AG09309 (cell line): ENCODE measurements around the gene CCL27.

Source experiments
- DNase-seq: peaks from one replicate; pipeline ENCODE4 v3.0.0-alpha.2; 2010; ENCODE audit warnings: low read depth
- H3K4me3 ChIP-seq: 2 replicates; pipeline ENCODE4 v1.5.1; 2011; ENCODE audit warnings: mild to moderate bottlenecking, low read depth, low read length, moderate library complexity; ENCODE audit not compliant: control insufficient read depth
- CTCF ChIP-seq: IDR thresholded peaks from 2 replicates; pipeline ENCODE4 v1.5.1; 2011; ENCODE audit warnings: mild to moderate bottlenecking, low read depth, low read length, inconsistent platforms; ENCODE audit not compliant: insufficient read depth, control insufficient read depth; ENCODE audit errors: missing control alignments

CCL27 gene

GRCh38 chr9:34685591-34685990 is 23.1 kb upstream of the CCL27 start:
- no peak overlapping the region for H3K4me3 ChIP-seq
- TF ChIP-seq CTCF = no peak
- DNase-seq = no peak

- no peak for TF ChIP-seq CTCF
- no peak for DNase-seq
These were observed 22.4 kb upstream of the CCL27 start for GRCh38 chr9:34684816-34685215.

DNA sequence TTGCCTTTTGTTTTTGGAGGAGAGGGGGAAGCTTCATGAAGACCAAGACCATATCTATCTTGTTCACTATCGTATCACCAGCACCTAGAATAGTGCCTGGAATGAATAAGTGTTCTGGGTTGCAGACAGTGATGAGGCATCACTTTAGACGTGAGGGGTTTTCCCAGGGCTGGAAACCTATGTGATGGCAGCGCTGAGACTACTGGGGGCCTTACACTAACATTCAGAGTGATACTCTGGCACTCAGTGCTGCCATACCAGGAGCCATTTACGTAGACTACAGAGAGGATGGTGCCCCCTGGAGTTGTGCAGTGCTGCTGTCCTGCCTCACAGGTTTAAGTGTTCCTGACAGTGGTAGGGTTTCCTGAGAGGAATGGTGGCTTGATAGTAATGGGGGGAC is 21.7 kb upstream of the CCL27 start:
- no peak overlapping the region for H3K4me3 ChIP-seq
- DNase-seq = no peak
- no peak for TF ChIP-seq CTCF

More at GRCh38 chr9:34684816-34685215, 22.4 kb upstream of the CCL27 start:
- no peak overlapping the region for H3K4me3 ChIP-seq

DNA sequence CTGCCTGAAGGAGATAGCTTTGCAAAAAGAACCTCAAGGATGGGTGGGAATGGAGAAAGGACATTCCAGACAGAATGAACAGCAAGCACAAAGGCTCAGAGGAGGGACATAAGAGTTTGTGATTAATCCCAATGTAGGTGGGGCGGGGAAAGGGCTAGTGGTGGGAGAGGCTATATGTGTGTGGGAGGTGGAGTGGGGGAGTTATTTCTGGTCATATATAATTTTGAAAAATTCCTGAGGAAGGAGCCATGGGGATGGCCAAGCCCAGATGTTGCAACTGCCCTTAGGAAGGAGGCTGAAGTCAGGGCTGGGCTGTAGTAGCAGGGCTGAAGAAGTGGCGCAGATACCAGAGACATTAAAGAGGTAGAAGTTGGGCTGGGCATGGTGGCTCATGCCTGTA is 13.4 kb upstream of the CCL27 start:
- TF ChIP-seq CTCF = no peak
- H3K4me3 ChIP-seq = no peak overlapping the region
- DNase-seq = no peak

GRCh38 chr9:34675048-34675714 is 12.7 kb upstream of the CCL27 start:
- peak; percentile 88 for TF ChIP-seq CTCF
- no peak overlapping the region for H3K4me3 ChIP-seq
- no peak for DNase-seq

DNA sequence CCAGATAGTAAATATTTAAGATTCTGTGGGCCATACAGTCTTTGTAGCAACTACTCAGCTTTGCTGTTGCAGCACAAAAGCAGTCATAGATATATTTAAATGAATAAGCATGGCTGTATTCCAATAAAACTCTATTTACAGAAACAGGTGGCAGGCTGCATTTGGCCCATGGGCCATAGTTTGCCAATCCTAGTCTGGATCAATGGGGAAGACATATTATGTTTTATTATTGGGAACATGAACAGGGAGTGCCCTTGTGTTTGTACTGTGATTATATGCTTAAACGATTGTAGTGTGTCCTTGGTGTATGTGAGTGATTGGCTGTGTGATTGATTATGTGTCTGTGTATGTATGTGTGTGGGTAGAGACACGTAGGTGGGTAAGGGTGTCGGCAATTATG is 12.0 kb upstream of the CCL27 start:
- no peak for DNase-seq
- TF ChIP-seq CTCF = no peak
- H3K4me3 ChIP-seq = no peak overlapping the region
